GM23338 (cell line): ENCODE measurements around the gene HDC. TPM values are rescaled to one million over a fixed set of nuclear protein-coding genes. Genes with fewer than 3 reads are reported as not detected.

Experiments used
- ATAC-seq: fragments of 200-7000 bp; cut with Tn5 transposase; 3 replicates; pipeline ENCODE4 v1.9.1; 2020
- DNase-seq: peaks from one replicate; pipeline ENCODE4 v3.0.0-alpha.2; 2015; ENCODE audit warnings: low spot score
- H2AFZ ChIP-seq: fragments of 200-600 bp; sonication (generic); 2 replicates; pipeline ENCODE4 v1.8.0; 2016; ENCODE audit warnings: antibody characterized with exemption, mild to moderate bottlenecking, moderate library complexity
- H3F3A ChIP-seq: fragments of 200-600 bp; sonication (generic); replicated peaks from 2 replicates; pipeline ENCODE4 v1.8.0; 2017; ENCODE audit warnings: antibody characterized with exemption, mixed run types, low read depth
- H3K27ac ChIP-seq: fragments of 200-600 bp; sonication (generic); 2 replicates; pipeline ENCODE4 v1.6.1; 2016; ENCODE audit warnings: low read depth
- H3K27me3 ChIP-seq: fragments of 200-600 bp; sonication (generic); 2 replicates; pipeline ENCODE4 v1.8.0; 2016; ENCODE audit warnings: mild to moderate bottlenecking, mixed run types, moderate library complexity; ENCODE audit not compliant: insufficient read depth
- H3K36me3 ChIP-seq: fragments of 200-600 bp; sonication (generic); 2 replicates; pipeline ENCODE4 v1.8.0; 2016; ENCODE audit warnings: mild to moderate bottlenecking; ENCODE audit not compliant: insufficient read depth
- H3K4me1 ChIP-seq: fragments of 200-600 bp; sonication (generic); 2 replicates; pipeline ENCODE4 v1.8.0; 2016; ENCODE audit warnings: mild to moderate bottlenecking, moderate library complexity; ENCODE audit not compliant: insufficient read depth
- H3K4me2 ChIP-seq: fragments of 200-600 bp; sonication (generic); 2 replicates; pipeline ENCODE4 v1.7.1; 2017; ENCODE audit warnings: mixed run types
- H3K4me3 ChIP-seq: fragments of 200-600 bp; sonication (generic); 2 replicates; pipeline ENCODE4 v1.6.1; 2016; ENCODE audit warnings: mixed run types
- H3K79me2 ChIP-seq: fragments of 200-600 bp; sonication (generic); replicated peaks from 2 replicates; pipeline ENCODE4 v1.8.0; 2017; ENCODE audit warnings: mild to moderate bottlenecking; ENCODE audit not compliant: insufficient read depth
- H3K9me2 ChIP-seq: fragments of 200-600 bp; sonication (generic); 2 replicates; pipeline ENCODE4 v1.8.0; 2017; ENCODE audit not compliant: insufficient read depth
- H4K20me1 ChIP-seq: fragments of 200-600 bp; sonication (generic); replicated peaks from 2 replicates; pipeline ENCODE4 v1.8.0; 2017; ENCODE audit warnings: mild to moderate bottlenecking; ENCODE audit not compliant: insufficient read depth
- H3K27ac Mint-ChIP-seq: 2 replicates; pipeline ENCODE4 v1.8.0; 2020; ENCODE audit warnings: inconsistent platforms, mild to moderate bottlenecking, moderate library complexity, mixed read lengths
- H3K27me3 Mint-ChIP-seq: 3 replicates; pipeline ENCODE4 v1.8.0; 2022; ENCODE audit warnings: low read depth, mild to moderate bottlenecking, moderate library complexity, mixed read lengths, inconsistent platforms; ENCODE audit not compliant: insufficient read depth, poor library complexity
- H3K36me3 Mint-ChIP-seq: 3 replicates; pipeline ENCODE4 v1.8.0; 2021; ENCODE audit warnings: low read depth, mild to moderate bottlenecking, inconsistent platforms, moderate library complexity, mixed read lengths
- H3K4me1 Mint-ChIP-seq: 3 replicates; pipeline ENCODE4 v1.8.0; 2020; ENCODE audit warnings: mild to moderate bottlenecking, inconsistent platforms, mixed read lengths
- H3K4me3 Mint-ChIP-seq: 3 replicates; pipeline ENCODE4 v1.8.0; 2021; ENCODE audit warnings: moderate library complexity, mild to moderate bottlenecking, inconsistent platforms, mixed read lengths
- H3K9me3 Mint-ChIP-seq: 3 replicates; pipeline ENCODE4 v1.8.0; 2020; ENCODE audit warnings: moderate library complexity, mild to moderate bottlenecking, inconsistent platforms, mixed read lengths
- CTCF ChIP-seq, 2 experiments: fragments of 200-600 bp in 1 of 2; sonication (generic) in 1 of 2; conservative IDR thresholded peaks; 2 replicates each; pipeline versions ENCODE4 v1.5.1 to v1.6.1; 2016 to 2017; ENCODE audit warnings: antibody characterized with exemption in 2 of 2, low read depth in 2 of 2, mild to moderate bottlenecking in 2 of 2, moderate library complexity in 1 of 2
- REST ChIP-seq: IDR thresholded peaks from one replicate; pipeline ENCODE4 v1.6.1; 2018; ENCODE audit warnings: antibody characterized with exemption; ENCODE audit not compliant: unreplicated experiment
- STAT1 ChIP-seq: IDR thresholded peaks from one replicate; pipeline ENCODE4 v1.6.1; 2016; ENCODE audit warnings: antibody characterized with exemption; ENCODE audit not compliant: unreplicated experiment
- ZNF462 ChIP-seq: fragments of 250-450 bp; sonication (Bioruptor Pico); IDR thresholded peaks from 2 replicates; pipeline ENCODE4 v1.5.0; 2020; ENCODE audit warnings: mild to moderate bottlenecking, moderate library complexity
- polyA plus RNA-seq: library from polyadenylated mRNA; unstranded; fragments of >200 nt; fragmentation: Nextera tagmentation; extraction: Ambion mirVana; gene quantifications from 2 replicates; pipeline ENCODE4 v1.2.1, GENCODE V29; 2016
- total RNA-seq: library from RNA; depleted of rRNA; stranded (reverse); fragments of >200 nt; shearing (Covaris generic); gene quantifications from 2 replicates; pipeline ENCODE4 v1.2.3, GENCODE V29; 2014

HDC gene
- total and polyA plus RNA-seq, 2 experiments from 2014 or later = not detected

GRCh38 chr15:50295966-50296365, 30.4 kb upstream of the HDC start:
- H3K27ac Mint-ChIP-seq = no peak overlapping the region
- H3K36me3 Mint-ChIP-seq = peaks cover 31% of the 10 kb centered on the region
- no peak overlapping the region for H3K4me3 Mint-ChIP-seq
- no peaks in the 10 kb centered on the region for H3K79me2 ChIP-seq
- H3K36me3 ChIP-seq = peaks cover 5% of the 10 kb centered on the region; the same call in 1 of the 2 replicates
- no peak overlapping the region for H3K27ac ChIP-seq
- H3K9me3 Mint-ChIP-seq = no peaks in the 10 kb centered on the region
- no peaks in the 10 kb centered on the region for H3F3A ChIP-seq
- H3K4me2 ChIP-seq = no peak overlapping the region
- H3K4me1 Mint-ChIP-seq = no peaks in the 10 kb centered on the region
- no peaks in the 10 kb centered on the region for H3K4me1 ChIP-seq
- H4K20me1 ChIP-seq = peaks cover 6% of the 10 kb centered on the region; the same call in 1 of the 2 replicates
- DNase-seq (no peak), ATAC-seq (no peak)
- TF ChIP-seq REST (no peak), ZNF462 (no peak), CTCF (conservative IDR thresholded peaks at IDR 0.05; ENCODE audit: low read depth in 2 of 2) (no peak), STAT1 (no peak)
- H2AFZ ChIP-seq = no peak overlapping the region
- peaks cover 2% of the 10 kb centered on the region for H3K27me3 Mint-ChIP-seq
- no peak overlapping the region for H3K4me3 ChIP-seq
- no peaks in the 10 kb centered on the region for H3K27me3 ChIP-seq
- no peaks in the 10 kb centered on the region for H3K9me2 ChIP-seq
